Activated CD4-positive, CD25-positive, alpha-beta regulatory T cell (primary cell): Measurements from ENCODE around the gene GNAO1.

Source experiments
- DNase-seq, 4 experiments: peaks; one replicate each; lab custom pipeline; 2025; lab: John Stamatoyannopoulos, UW

The GNAO1 gene

GRCh38 chr16:56241596-56241995 lies 50.3 kb downstream of the GNAO1 start:
- DNase-seq, result no peak

GRCh38 chr16:56242740-56243139 lies 51.5 kb downstream of the GNAO1 start:
- no peak for DNase-seq

DNA sequence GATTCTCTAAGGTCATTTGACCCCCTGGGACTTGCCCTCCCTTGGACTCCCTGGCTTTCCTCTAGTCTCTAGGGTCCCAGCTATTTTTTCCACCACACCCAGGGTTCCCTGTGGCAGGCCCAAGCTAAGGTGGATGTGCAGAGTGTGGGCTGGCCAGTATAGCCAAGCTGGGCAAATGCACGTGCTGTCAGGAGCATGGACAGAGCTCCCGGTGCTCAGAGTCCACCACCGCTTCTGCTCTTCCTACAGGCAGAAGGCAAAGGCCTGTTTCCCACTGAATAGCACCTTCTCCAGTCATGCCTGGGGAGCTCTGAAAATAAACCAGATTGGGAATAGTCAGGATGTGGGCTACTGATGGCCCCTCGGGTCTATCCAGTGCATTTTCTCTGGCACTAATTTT lies 53.3 kb downstream of the GNAO1 start:
- no peak for DNase-seq

- DNase-seq, result no peak
These were observed 53.9 kb downstream of the GNAO1 start for GRCh38 chr16:56245197-56245596.

- no peak for DNase-seq
These were observed 54.9 kb downstream of the GNAO1 start for GRCh38 chr16:56246051-56246817.

- no peak for DNase-seq
These were observed 55.7 kb downstream of the GNAO1 start for GRCh38 chr16:56247018-56247417.

DNA sequence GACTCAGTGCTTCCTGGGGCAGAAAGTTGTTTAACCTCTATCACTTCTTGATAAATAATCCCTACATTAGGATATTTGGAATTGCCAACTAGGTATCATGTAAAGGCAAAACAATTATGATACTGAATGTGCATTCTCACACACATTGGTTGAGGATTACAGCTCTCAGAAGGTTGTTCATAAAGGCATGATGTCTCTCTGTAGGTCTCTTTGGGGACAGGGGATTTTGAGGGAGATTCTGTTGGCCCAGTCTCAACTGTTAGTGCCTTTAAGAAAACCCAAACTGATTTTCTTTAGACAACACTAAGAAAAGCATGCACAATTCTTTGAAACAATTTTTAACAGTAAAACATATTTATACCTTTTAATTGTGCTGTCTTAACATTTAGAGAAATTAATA lies 56.5 kb downstream of the GNAO1 start:
- no peak for DNase-seq

- no peak for DNase-seq
These were observed 61.5 kb downstream of the GNAO1 start for GRCh38 chr16:56252835-56253234.

GRCh38 chr16:56255904-56256303 lies 64.6 kb downstream of the GNAO1 start:
- DNase-seq, result no peak

GRCh38 chr16:56257239-56257638 lies 66.0 kb downstream of the GNAO1 start:
- DNase-seq, result no peak

DNA sequence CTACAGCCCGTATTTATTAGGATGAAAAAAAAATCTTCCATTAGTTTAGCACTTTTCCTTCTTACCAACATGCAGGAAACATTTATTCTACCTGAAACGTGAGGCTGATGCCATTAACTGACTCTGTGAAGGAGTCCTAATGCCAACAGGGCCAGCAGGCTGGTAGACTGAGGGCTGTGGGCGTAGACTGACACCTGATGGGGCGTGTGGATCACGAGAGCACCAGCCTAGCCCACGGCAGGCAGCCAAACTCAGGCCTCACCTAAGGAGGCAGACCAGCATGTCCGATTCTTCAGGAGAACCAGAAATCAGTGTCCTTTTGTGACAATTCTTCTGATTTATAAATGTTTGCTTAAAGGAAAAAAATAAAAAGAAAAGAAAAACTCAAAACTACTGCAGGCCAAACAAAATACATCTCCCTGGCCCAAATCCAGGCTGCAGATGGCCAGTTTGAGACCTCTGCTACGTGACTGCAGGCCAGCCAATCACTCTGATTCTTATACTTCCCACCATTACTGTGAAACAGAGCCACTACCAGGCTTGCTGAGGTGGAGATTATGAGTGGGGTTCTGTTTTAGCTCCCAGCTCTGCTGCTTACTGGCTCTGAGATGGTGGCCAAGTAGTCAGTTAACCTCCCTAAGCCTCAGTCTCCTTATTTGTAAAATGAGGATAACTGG lies 66.5 kb downstream of the GNAO1 start:
- no peak for DNase-seq

GRCh38 chr16:56258508-56259424 lies 67.5 kb downstream of the GNAO1 start:
- no peak for DNase-seq

DNA sequence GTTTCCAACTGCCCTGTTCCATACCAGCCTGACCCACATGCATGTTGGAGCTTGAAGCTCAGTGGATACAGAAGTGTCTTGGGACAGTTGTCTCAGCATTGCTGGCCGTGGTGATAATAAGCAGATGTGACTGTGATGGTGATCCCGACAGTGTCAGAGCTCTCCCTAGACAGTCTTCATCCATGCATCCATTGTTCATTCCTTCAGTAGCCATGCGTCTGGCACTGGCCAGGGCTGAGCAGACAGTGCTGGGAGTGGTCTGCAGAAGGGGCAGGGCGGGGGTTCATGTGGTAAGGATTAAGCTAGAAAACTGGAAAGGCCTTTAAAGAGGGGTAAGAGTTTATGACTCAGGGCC lies 68.1 kb downstream of the GNAO1 start:
- no peak for DNase-seq

- no peak for DNase-seq
These were observed 69.3 kb downstream of the GNAO1 start for GRCh38 chr16:56260378-56261160.

GRCh38 chr16:56261656-56262055 lies 70.4 kb downstream of the GNAO1 start:
- no peak for DNase-seq

DNA sequence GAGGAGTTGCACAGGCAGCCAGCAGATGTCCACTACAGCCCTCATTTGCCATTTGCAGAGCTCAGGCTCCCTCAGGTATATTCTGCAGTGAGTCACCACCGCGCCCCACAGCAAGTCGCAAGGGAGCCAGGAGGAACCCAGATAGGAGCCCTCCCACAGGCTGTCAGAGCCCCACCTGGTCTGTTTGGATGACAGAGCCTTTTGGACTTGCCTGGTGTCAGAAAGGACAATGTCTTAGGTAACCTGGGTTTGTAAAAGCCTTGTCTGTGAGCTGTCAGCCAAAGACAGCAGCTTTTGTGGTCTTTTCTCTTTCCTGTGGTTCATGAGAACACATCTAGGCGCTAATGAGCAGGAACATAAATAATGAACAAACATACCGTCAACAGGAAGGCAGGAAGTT lies 70.9 kb downstream of the GNAO1 start:
- no peak for DNase-seq

DNA sequence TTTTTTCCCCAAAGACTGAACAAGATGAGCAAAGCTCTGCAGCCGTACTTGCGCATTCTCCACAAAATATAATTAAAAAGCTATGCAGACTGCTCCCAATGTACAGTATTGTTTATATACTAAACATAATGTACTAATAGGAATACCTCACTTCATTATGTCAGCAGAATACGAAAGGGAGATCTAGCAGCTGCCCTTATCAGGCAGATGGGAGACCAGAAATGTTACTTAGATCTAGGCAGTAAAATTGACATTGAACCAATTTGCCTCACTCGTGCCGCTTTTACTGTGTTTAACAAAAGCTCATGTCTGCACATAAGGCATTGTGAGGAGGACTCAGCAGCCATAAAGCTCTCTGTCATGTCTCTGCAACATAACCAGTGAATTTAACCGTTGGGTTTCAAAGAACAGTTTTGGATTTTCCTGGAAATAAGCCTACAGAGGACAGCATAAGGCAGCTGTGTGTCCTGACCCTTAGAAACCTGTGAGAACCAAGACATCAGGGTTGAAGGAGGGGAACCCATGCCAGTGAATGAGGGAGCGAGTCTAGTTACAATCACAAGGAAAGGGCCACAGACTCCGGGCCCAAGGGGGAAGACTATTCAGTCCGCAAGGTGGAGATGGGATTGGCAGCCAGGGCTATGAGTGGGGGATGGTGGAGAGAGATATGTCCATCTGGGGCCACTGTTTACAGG lies 71.4 kb downstream of the GNAO1 start:
- no peak for DNase-seq

- DNase-seq, result no peak
These were observed 72.7 kb downstream of the GNAO1 start for GRCh38 chr16:56263711-56264608.

- no peak for DNase-seq
These were observed 73.3 kb downstream of the GNAO1 start for GRCh38 chr16:56264609-56264972.

- no peak for DNase-seq
These were observed 73.9 kb downstream of the GNAO1 start for GRCh38 chr16:56265184-56265583.
